Smooth muscle cell (in vitro differentiated cells): ENCODE results near the gene TBC1D22A. TPM values are rescaled to one million over a fixed set of nuclear protein-coding genes. Genes with fewer than 3 reads are reported as not detected.

Source experiments
- DNase-seq: peaks from one replicate; lab custom pipeline; 2025; ENCODE audit not compliant: unreplicated experiment; lab: John Stamatoyannopoulos, UW
- H2AFZ ChIP-seq: fragments of 200-600 bp; sonication (generic); 2 replicates; pipeline ENCODE4 v1.6.0; 2016; ENCODE audit warnings: antibody characterized with exemption, low read depth, mild to moderate bottlenecking
- H3F3A ChIP-seq: fragments of 200-600 bp; sonication (generic); 2 replicates; pipeline ENCODE4 v1.6.0; 2017; ENCODE audit warnings: antibody characterized with exemption, low read depth
- H3K27ac ChIP-seq: fragments of 200-600 bp; sonication (generic); 2 replicates; pipeline ENCODE4 v1.5.1; 2016; ENCODE audit warnings: low read depth, mild to moderate bottlenecking
- H3K27me3 ChIP-seq: fragments of 200-600 bp; sonication (generic); 2 replicates; pipeline ENCODE4 v1.6.1; 2016; ENCODE audit warnings: low read depth, mild to moderate bottlenecking
- H3K36me3 ChIP-seq: fragments of 200-600 bp; sonication (generic); 2 replicates; pipeline ENCODE4 v1.5.1; 2016; ENCODE audit warnings: low read depth
- H3K4me1 ChIP-seq: fragments of 200-600 bp; sonication (generic); 2 replicates; pipeline ENCODE4 v1.5.1; 2016; ENCODE audit warnings: low read depth
- H3K4me2 ChIP-seq: fragments of 200-600 bp; sonication (generic); 2 replicates; pipeline ENCODE4 v1.6.0; 2016; ENCODE audit warnings: mild to moderate bottlenecking
- H3K4me3 ChIP-seq: fragments of 200-600 bp; sonication (generic); 2 replicates; pipeline ENCODE4 v1.5.1; 2016; ENCODE audit warnings: mild to moderate bottlenecking
- H3K79me2 ChIP-seq: fragments of 200-600 bp; sonication (generic); 2 replicates; pipeline ENCODE4 v1.6.0; 2016; ENCODE audit warnings: low read depth, mild to moderate bottlenecking
- H3K9ac ChIP-seq: fragments of 200-600 bp; sonication (generic); 2 replicates; pipeline ENCODE4 v1.6.0; 2016; ENCODE audit warnings: low read depth
- H3K9me3 ChIP-seq: fragments of 200-600 bp; sonication (generic); replicated peaks from 2 replicates; pipeline ENCODE4 v1.5.1; 2016; ENCODE audit warnings: low read depth
- H4K20me1 ChIP-seq: fragments of 200-600 bp; sonication (generic); 2 replicates; pipeline ENCODE4 v1.6.0; 2016; ENCODE audit warnings: low read depth
- WGBS: methylation state at CpG from one replicate; pipeline ENCODE4 v1.1.7; 2016; ENCODE audit warnings: low lambda C conversion rate; 5-methylcytosine and 5-hydroxymethylcytosine counted together
- polyA plus RNA-seq: library from polyadenylated mRNA; unstranded; fragments of >200 nt; fragmentation: Nextera tagmentation; extraction: Ambion mirVana; gene quantifications from 2 replicates; pipeline ENCODE4 v1.2.1, GENCODE V29; 2016
- total RNA-seq: library from RNA; depleted of rRNA; stranded (reverse); fragments of >200 nt; gene quantifications from 2 replicates; pipeline ENCODE4 v1.2.3, GENCODE V29; 2014
- TF ChIP-seq, protein P1 (sequence below): fragments of 200-600 bp; sonication (generic); IDR thresholded peaks from 2 replicates; pipeline ENCODE4 v1.5.1; 2017; ENCODE audit warnings: borderline replicate concordance, mild to moderate bottlenecking, antibody characterized with exemption; ENCODE audit not compliant: insufficient read depth, poor library complexity, severe bottlenecking

Gene TBC1D22A
- total and polyA plus RNA-seq, 2 experiments from 2014 or later = 12.5 to 14.4 TPM

DNA sequence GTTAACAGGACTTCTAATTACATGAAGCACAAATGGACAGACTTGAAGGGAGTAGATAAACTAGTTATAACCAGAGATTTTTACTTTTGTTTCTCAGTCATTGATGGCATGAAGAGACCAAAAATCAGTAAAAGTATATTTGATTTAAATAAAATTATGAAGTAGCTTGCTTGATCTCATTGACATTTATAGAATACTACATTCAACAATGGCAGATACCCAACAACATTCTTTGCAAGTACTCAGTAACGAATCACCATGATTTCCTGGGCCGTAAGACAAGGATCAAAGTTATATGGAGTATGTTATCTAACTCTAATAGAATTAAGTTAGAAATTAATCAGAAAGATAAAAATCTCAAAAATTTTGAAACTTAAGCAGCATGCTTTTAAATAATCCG, 317.6 kb downstream of the TBC1D22A start:
- H3K9ac ChIP-seq = no peak overlapping the region
- H4K20me1 ChIP-seq = peaks cover 3% of the 10 kb centered on the region
- TF ChIP-seq, protein P1, sequence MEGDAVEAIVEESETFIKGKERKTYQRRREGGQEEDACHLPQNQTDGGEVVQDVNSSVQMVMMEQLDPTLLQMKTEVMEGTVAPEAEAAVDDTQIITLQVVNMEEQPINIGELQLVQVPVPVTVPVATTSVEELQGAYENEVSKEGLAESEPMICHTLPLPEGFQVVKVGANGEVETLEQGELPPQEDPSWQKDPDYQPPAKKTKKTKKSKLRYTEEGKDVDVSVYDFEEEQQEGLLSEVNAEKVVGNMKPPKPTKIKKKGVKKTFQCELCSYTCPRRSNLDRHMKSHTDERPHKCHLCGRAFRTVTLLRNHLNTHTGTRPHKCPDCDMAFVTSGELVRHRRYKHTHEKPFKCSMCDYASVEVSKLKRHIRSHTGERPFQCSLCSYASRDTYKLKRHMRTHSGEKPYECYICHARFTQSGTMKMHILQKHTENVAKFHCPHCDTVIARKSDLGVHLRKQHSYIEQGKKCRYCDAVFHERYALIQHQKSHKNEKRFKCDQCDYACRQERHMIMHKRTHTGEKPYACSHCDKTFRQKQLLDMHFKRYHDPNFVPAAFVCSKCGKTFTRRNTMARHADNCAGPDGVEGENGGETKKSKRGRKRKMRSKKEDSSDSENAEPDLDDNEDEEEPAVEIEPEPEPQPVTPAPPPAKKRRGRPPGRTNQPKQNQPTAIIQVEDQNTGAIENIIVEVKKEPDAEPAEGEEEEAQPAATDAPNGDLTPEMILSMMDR = no peak
- H2AFZ ChIP-seq = no peak overlapping the region
- no peak overlapping the region for H3K27ac ChIP-seq
- peaks cover 6% of the 10 kb centered on the region for H3K36me3 ChIP-seq
- H3K4me3 ChIP-seq = no peak overlapping the region
- WGBS = 97% methylated on average over 3 of the region's 3 CpGs
- DNase-seq = no peak
- peaks cover 12% of the 10 kb centered on the region for H3K9me3 ChIP-seq
- no peaks in the 10 kb centered on the region for H3F3A ChIP-seq
- H3K4me1 ChIP-seq = no peaks in the 10 kb centered on the region
- no peak overlapping the region for H3K4me2 ChIP-seq
- no peaks in the 10 kb centered on the region for H3K79me2 ChIP-seq
- H3K27me3 ChIP-seq = no peaks in the 10 kb centered on the region

DNA sequence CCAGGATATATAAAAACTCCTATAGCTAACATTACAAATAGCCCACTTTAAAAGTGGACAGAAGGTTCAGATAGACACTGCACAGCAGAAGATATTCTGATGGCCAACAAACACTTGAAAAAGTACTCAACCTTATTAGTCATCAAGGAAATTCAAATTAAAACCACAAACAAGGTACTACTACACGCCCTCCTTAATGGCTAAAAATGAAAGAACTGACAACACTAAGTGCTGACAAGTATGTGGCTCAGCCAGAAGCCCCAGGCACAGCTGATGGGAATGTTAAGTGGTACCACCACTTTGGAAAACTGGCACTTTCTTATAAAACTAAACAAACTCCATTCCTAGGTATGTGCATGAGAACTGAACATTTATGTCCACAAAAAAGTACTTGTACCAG, 320.1 kb downstream of the TBC1D22A start:
- DNase-seq = no peak
- H3K4me1 ChIP-seq = no peaks in the 10 kb centered on the region
- WGBS = 80% methylated on average over 1 of the region's 1 CpG

DNA sequence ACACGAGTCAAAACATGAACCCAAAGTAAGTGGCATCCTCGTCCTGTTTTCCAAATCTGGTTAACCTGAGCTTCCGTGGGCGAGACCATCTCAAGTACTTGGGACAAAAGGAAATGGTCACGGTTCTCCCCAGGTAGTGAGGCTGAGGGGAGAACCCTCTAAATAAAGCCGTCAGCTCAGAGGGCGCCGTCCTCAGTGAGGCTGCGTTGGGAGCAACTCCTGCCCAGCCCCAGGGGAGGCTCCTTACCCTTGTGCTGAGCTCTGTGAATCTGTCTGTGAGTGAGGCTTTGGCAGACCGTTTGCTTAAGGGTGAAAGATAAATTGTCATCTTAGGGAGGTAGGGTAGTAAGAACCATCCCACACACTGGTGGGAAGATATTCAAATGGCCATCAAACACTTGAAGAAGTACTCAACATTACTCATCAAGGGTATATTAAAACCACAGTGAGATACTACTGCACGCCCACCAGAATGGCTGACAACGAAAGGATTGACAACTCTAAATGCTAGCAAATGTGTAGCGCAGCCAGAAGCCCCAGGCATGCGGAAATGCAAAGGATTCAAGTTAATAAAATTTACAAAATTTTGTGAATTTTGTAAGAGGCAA, 321.0 kb downstream of the TBC1D22A start:
- no peaks in the 10 kb centered on the region for H3K4me1 ChIP-seq
- no peak overlapping the region for H2AFZ ChIP-seq
- H3K4me3 ChIP-seq = no peak overlapping the region
- H3F3A ChIP-seq = no peaks in the 10 kb centered on the region
- no peaks in the 10 kb centered on the region for H3K27me3 ChIP-seq
- H3K36me3 ChIP-seq = no peaks in the 10 kb centered on the region
- no peak for DNase-seq
- no peak overlapping the region for H3K27ac ChIP-seq
- H3K79me2 ChIP-seq = no peaks in the 10 kb centered on the region
- WGBS = 81% methylated on average over 14 of the region's 14 CpGs
- H3K9ac ChIP-seq = no peak overlapping the region
- H3K9me3 ChIP-seq = no peaks in the 10 kb centered on the region
- peaks cover 3% of the 10 kb centered on the region for H4K20me1 ChIP-seq
- TF ChIP-seq, protein P1 = no peak
- H3K4me2 ChIP-seq = no peak overlapping the region

More for the DNA sequence above, 320.1 kb downstream of the TBC1D22A start:
- no peak overlapping the region for H3K4me2 ChIP-seq
- no peak overlapping the region for H2AFZ ChIP-seq
- no peak overlapping the region for H3K4me3 ChIP-seq
- H3K9ac ChIP-seq = no peak overlapping the region
- no peak overlapping the region for H3K27ac ChIP-seq
- H3K79me2 ChIP-seq = no peaks in the 10 kb centered on the region
- H3F3A ChIP-seq = no peaks in the 10 kb centered on the region
- no peaks in the 10 kb centered on the region for H3K27me3 ChIP-seq
- H3K9me3 ChIP-seq = no peaks in the 10 kb centered on the region
- no peaks in the 10 kb centered on the region for H3K36me3 ChIP-seq
- peaks cover 3% of the 10 kb centered on the region for H4K20me1 ChIP-seq
- TF ChIP-seq, protein P1 = no peak

DNA sequence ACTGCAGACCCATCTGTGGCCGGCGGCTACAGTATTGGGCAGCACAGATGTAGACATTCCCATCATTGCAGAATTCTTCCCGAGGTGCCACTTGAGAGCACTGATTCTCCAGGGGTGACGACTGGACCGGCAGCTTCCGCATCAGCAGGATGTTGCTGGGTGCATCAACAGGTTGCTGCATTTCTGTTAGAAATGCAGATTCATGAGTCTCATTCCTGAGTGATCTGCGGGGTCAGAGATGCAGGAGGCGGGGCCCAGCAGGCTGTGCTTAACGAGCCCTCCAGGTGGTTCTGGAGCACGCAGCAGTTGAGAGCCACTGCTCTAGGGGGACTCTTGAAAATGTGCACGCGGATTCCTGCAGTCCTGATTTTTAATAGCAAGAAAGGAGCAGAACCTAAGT, 321.8 kb downstream of the TBC1D22A start:
- 60% methylated on average over 12 of the region's 12 CpGs for WGBS
- no peaks in the 10 kb centered on the region for H3K4me1 ChIP-seq
- H3K9me3 ChIP-seq = no peaks in the 10 kb centered on the region
- TF ChIP-seq, protein P1 = no peak
- no peak for DNase-seq
- no peaks in the 10 kb centered on the region for H3F3A ChIP-seq
- H3K27me3 ChIP-seq = no peaks in the 10 kb centered on the region
- H3K36me3 ChIP-seq = no peaks in the 10 kb centered on the region
- peaks cover 4% of the 10 kb centered on the region for H4K20me1 ChIP-seq
- H3K4me3 ChIP-seq = no peak overlapping the region
- no peak overlapping the region for H2AFZ ChIP-seq
- no peak overlapping the region for H3K27ac ChIP-seq
- H3K9ac ChIP-seq = no peak overlapping the region
- H3K4me2 ChIP-seq = no peak overlapping the region
- no peaks in the 10 kb centered on the region for H3K79me2 ChIP-seq
